ENCODE results near the gene WARS2.

WARS2 gene

GRCh38 chr1:118993700-118994026, 146.8 kb downstream of the WARS2 start:
- DNase-seq = no peak

- no peak for DNase-seq
Observed at GRCh38 chr1:118992868-118993699, 147.4 kb downstream of the WARS2 start.

DNA sequence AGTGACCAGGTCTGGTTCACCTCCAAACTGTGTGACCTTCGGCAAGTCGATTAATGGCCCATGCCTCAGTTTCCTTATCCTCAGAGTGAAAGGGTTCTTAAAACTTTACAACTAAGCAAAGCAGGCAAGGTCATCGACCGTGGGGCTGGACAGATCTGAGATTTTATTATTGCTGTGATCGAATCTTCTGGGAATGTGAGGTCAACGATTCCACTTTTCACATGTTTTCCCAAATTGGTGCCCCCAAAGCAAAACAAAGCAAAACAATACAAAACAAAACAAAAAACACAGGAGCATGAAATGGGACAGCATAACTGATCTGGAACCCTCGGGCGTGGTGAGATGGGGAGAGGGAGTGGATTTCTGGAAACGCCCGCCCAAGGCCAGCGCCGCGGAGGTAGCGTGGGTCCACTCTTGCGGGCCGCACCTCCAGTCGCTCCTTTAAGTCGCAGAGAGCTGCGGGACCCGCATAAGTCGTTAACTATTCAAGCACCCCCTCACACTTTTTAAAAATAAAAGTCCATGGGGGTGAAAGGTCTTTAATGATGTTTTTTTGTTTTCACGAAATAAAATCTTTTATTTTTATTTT, 148.1 kb downstream of the WARS2 start:
- no peak for DNase-seq

- DNase-seq = no peak
Observed at GRCh38 chr1:118991448-118991847, 149.0 kb downstream of the WARS2 start.

- no peak for DNase-seq
Observed at GRCh38 chr1:118990513-118991152, 149.8 kb downstream of the WARS2 start.

DNA sequence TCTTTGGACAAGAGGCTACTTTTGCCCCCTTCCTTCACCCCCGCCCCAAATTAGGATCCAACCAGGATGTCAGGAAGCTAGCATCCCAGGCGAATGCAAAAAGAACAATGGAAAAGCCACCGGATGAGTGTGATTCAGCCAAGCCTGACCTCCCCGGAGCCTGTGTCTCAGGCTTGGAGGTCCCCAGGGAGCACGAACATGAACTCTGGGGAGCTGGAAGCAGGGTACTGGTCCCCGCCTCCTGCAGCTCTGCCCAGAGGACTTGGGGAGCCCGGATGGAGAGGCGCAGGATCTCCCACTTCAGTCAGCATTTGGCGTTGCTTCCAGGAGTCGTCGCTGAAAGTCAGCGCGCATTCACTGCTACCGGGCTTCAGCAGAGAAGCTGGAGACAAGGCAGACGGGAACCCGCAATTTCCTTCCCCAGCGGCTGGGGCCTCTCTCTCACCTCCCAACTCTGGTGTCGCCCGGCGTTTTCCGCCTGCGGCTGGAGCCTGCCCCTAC, 150.5 kb downstream of the WARS2 start:
- DNase-seq = no peak

GRCh38 chr1:118989006-118989815, 151.2 kb downstream of the WARS2 start:
- DNase-seq = no peak

DNA sequence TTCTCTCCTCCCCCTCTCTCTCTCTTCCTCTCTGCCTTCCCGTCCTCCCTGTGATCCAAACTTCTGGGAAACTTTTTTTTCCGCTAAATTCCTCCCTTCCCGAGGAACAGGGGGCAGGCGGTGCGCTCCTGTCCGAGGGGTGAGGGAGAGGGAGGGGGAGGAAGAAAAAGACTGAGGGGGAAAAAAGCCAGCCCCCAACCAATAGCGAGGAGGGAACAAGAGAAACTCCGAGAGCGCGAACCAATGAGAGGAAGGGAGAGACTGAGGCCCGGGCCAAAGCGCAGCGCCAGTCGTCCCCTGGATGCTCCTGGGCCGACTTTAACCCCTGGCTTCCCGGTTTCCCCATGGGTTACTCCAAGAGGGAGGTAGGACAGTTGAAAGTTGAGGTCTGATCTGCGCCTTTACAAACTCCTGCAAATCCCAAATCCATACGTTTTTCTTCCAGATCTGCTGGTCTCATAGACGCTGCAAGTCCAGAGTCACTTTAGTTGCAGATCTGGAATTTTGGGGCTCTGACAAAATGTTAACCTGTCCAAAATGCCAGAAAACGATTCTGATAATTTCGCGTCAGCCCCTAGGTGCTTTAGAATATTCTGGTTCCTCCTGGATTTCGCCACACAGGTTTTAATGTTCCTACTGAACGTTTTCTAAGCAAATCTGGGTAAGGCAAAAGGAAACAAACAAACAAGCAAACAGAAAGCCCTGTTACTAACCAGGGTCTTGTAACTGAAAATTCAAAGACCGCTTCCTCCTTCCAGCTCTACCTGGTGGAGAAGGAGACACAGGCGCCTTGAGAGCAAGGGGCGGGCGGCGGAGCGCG, 152.1 kb downstream of the WARS2 start, which contains the start of gene TBX15:
TBX15 (minus strand) TSS at position 158 of the 820 bp plus-strand sequence. CDS start 548 bp downstream, outside the sequence.
- DNase-seq = no peak

DNA sequence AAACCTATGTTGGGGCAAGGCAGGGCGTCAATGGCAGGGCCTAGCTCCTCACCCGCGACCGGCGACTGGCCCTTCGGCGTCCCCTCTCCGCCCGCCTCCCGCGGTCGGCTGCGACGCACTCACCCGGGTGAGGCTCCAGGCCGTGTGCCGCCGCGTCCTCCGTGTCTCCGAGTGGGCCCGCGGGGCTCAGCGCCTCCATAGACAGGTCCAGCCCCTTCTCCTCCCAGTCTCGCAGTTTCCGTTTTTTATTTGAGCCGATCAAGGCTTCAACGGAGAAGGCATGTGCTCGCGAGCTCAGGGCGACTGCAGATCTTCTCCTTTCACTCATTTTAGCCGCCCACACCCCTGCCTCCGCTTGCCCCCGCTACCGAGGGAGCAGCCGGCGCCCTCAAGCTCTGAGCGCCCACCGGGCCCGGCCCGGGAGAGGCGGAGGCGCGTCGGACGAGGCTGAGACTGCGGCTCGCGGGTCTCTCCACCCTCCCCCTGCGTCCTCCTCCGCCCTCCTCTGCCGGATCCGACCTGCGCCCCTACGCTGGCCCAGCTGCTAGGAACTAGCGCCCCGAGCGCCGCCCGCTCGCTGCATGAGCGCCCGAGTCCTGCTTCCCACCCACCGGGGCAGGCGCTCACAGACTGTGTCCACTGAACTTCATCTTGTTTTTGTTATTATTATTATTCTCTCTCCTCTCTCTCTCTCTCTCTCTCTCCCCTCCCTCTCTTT, 152.8 kb downstream of the WARS2 start:
- no peak for DNase-seq

DNA sequence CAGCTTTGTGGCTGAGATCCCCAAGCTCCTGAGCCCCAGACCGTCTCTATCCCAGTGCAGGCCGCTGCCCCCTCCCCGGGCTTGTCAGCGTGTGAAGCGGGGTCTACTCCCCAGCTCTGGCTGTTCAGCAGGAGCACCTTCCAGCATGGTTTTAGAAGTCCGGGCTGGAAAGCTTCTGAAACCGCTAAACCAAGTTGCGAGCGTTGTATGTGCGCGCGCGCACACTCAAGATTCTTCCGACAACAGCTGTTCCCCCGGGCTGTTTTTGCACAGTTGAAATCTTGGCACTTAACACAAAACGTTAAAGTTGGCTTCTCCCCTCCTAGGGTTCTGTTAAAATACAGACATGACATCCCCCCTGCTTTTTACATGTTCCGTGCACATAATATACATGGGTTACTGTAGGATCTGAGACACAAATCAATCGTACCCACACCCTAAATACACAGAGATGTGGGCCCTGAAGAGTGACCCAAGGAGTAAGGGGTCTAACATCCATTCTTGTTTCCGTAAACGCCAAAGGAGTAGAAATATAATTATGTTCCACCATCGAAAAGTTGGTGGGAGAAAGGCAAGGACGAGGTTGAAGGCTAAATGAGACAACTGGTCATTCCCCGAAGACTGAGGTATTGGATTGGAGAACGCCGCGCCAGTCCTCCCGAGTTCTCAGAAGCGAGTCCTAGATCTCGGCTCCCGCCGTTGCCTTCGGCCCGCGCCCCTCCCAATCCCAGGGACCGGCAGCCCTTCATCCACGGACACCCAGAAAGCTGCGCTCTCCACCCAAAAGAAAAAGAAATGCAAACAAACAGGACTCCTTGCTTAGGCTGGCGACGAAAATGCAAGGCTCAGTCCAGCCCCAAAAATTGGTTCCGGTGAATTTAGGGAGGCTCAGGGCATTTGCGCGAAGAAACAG, 153.6 kb downstream of the WARS2 start:
- no peak for DNase-seq

DNA sequence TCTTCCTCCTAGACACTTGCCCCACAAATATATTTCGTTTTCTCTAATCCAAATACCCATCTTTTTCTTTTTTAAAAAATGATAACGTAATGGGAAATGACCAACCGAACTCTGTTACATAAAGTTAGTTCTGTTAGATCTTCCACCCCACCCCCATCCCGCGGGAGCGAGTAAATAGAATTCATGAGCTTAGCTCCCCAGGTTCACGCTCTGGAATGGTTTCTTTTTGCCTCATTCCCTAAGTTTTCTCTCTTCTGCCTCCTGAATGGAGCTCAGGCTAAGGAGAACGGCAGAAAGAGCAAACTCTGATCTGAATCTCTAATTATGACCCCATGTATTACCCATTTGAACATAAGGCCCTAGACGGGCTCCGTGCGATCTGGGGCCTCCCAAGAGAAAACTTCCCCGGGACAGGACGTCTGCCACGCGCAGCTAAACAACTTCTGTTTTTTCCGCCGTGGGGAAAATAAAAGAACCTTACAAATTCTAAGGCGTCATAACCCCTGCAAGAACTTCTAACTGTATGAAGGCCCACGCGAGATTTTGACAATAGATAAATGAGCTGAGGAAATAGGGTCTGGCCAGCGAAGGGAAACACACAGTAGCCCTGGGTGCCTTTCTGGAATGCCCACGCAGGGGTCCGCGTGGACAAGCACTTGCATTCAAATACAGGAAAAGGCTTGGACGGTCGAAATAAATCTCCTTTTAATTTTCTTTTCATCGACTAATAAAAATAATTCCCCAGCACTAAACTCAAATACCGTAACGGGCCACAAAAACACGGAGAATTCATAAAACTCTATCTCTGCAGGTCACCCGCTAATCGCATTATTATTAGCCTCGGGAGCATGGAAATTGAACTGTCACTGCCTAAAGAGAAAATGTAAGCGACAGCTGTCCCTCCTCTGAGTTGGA, 154.6 kb downstream of the WARS2 start:
- DNase-seq = no peak

DNA sequence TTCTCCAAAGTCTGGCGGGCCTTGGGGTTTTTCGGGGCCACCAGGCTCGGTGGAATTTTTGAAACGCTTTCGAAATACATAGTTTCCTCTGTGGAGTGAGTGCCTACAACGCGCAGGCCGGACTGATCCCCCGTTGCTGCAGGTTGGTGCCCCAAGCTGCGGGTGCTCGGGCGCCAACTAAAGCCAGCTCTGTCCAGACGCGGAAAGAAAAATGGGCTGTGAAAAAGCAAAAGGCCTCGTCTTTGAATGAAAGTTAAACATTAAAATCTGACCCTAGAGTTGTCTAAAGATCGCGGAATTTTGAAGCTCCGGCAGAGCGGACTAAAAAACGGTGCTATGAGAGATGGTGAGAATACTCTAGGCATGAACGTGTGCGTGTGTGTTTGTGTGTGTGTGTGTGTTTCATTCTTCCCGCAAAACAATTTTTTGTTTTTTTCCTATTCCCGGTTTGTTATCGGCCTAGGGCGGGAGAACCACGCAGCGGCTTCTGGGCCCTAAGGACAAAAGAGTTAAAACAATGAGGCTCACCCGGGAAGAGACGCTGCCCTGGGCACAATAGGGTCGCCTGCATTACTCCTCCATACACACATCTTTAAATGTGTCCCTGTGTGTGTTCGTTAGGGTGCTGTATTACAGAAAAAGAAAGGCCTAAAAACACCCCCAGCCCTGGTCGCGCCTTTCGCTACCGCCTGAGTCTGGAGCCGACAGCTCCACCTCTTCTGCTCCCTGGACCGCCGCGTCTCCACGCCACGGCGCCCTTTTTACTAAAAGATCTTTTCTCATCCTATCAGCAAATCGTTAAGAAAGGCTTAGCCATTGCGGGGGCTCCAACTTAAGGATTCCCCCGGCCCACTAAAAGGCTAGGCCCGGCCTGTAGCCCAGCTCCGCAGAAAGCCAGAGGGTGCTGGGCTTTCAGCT, 155.5 kb downstream of the WARS2 start:
- DNase-seq = no peak

DNA sequence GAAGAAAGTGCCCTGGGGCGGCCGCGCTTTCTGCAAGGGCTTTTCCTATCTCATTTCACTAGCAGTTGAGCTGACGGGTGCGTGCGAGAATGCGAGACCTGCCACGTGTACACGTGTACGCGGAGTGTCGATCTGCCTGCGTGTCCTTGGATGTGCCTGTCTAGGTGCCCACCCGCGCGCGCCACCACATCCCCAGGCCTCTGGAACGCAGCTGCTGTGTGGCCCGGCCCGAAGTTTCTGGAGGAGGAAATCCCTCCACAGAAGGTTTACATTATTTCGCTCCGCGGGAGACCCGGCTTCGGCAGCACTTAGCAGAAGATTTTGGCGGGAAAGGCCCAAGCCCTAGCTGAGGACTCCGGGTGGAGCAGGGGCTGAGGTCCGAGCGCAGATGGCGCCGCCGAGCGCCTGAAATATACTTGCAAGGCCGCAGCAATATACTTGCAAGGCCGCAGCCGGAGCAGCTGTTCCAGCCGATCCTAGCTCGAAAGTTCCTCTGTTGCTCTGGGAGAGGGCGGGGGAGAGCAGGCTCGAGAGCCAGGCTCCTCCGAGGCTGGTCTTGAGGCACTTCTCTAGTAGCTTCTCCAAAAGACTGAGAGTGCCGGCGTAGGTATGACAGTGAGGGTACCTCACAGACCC, 156.2 kb downstream of the WARS2 start:
- DNase-seq = no peak

DNA sequence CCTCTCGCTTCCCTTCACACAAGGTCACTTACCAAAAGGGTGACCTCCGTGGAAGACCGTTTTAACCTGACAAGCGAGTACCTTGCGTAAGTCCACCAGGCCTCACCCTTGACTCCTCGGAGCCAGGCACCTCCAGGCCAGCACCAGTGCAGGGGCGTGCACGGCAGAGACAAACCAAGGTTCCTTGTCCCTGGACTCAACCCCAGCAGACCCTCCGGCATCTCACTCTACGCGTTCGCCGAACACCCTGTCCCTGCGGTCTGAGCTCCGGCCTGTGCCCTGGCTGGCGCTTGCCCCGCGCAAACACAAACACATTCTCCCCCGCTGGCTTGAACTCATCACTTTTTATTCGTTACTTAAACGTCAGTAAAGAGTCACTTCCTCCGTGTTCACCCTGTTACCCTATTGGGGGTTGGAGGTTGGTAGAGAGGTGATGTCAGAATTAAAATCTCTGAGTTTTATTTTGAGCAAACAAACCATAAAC, 156.9 kb downstream of the WARS2 start:
- no peak for DNase-seq

DNA sequence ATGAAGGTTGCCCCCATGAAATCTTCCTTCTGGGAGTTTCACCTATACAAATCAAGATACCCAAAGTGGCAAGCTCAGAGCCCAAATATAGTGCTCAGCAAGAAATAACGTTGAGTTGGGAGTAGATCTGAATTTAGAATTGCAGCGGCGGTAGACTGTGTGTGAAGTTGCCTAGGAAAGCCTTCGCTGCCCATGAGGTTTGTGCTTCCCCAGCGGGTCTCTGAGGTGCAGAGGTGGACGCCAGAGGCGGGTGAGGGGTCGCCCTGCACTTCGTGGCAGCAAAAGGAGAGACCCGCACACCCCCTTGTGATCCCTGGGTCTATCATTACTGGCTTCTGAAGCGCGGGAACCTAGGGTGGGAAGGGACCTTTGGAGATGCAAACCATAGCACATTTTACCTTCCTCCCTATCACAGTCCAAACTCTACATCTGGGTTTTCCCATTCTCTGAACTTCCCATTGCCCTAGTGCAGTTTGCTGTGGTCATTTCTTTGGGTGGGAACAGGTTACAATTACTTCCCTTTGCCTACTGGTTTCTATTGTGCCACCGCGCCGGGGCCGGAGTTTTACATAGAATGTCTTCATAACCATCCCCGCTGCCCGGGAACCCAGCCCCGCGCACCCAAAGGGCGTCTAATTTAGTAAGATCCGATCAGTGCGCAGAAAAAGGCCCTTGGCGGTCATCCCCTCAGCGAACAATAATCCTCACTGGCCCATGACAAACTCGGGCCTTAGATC, 157.5 kb downstream of the WARS2 start:
- DNase-seq = no peak

- DNase-seq = no peak
Observed at GRCh38 chr1:118982266-118982665, 158.2 kb downstream of the WARS2 start.

DNA sequence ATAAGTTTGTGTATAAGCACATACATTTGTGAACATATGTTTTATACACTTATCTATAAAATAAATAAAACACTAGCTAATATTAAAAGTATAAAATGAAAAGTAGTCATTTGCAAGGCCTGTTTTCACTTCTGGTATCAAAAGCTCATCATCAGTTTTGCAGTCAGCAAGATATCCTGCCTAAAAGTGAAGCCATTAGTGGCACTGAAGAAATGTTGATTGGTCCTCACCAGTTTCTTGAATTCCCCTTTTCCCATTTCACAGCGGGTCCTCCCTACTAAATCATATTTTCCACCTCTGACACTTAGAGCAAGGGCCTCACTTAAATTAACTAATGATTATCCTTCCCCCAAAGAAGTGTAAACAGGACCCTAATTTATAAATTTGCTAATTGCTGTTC, 159.0 kb downstream of the WARS2 start:
- DNase-seq = no peak

All from suppressor macrophage treated with lipopolysaccharide for 4 hours (primary cell).